NCI-H1436 treated with DMSO at 0.1 percent for 48 hours (cell line): ENCODE data around the gene KDELR1.
A peak's percentile ranks its signal among the peaks of the same experiment; 100 is the strongest.

Experiments
- DNase-seq: peaks from one replicate; lab custom pipeline; 2025; lab: John Stamatoyannopoulos, UW

Gene KDELR1

GRCh38 chr19:48371367-48371766 lies 20.0 kb downstream of the KDELR1 start:
- no peak for DNase-seq

DNA sequence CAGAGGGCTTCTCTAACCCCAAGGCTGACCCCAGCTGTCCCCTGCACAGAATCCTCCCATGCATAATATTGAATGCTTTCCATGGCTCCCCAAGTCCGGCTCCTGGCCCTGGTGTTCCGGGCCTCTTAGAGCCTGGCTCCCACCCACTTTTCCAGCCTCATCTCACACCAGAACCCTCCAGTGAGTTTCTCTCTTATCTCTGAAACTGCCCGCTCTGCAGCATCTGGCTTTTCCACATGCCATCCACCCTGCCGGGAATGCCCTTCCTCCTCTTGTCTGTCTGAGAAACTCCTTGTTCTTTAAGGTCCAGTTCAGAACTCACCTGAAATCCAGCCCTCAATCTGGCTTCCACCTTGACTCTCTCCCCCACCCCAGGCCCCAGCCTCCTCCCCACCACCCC lies 20.4 kb downstream of the KDELR1 start:
- DNase-seq = no peak

- DNase-seq = no peak
Observed at GRCh38 chr19:48368936-48369335, 22.4 kb downstream of the KDELR1 start.

DNA sequence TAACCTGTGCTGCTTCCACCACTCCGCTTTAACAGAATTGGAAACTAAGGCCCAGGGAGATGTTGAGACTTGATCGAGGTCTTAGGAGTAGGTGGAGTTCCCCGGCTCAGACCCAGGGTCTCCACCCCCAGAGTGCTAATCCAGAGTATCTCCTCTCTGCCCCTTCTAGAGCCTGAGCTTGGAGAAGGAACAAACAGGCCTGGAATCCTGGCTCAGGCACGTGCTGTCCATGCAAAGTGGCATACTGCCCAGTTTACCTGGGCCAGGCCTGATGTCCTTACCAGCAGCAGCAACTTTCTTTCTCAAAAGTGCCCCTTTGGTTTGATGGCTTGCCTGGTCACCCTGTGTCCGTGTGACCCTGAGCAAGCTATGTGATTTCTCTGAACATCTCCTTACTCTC lies 23.5 kb downstream of the KDELR1 start:
- DNase-seq = no peak

GRCh38 chr19:48365602-48366001 lies 25.7 kb downstream of the KDELR1 start:
- DNase-seq = no peak

- no peak for DNase-seq
Observed at GRCh38 chr19:48364598-48365348, 26.6 kb downstream of the KDELR1 start.

DNA sequence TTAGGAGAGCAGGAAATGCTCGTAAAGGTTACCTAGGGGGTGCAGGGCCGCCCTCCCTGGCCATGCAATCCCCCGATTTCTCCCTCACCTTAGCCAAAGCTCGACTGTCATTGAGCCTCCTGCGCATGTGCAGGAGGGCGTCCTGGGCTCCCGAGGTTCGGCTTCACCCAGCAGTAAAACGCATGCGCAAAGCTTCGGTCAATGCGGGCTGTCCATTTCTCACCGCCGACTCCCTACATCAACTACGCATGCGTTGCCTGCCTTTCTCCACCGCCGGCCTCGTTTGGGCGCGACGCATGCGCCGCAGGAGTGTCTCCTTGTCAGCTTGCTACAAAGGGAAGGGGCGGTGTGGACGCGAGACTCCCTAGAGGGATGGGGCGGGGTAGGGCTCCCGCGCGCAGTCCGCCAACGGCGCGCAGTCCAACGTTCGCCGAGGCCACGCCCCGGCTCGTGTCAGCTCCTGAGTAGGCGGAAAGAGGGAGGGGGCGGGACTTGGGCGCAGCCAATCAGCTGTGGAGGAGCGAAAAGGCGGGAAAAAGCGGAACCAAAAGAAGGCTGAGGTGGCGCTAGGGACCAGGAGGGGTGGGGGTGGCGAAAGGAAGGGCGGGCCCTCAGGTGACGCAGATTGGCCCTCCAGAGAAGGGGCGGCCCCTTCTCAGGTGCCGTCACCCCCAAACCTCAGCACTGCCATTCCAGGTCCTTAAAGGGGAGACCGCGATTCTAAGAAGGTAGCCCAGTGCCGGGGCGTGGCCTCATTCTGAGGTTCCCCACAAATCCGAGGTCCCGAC lies 27.3 kb downstream of the KDELR1 start, which contains the start of the genes SYNGR4 and TMEM143:
SYNGR4 (plus strand) TSS at position 558 of the 788 bp plus-strand sequence. CDS start 1,476 bp downstream, outside the sequence.
TMEM143 (minus strand) TSS at position 131 of the 788 bp plus-strand sequence; CDS start at position 111, 20 bp downstream.
- peak; percentile 100 for DNase-seq

- no peak for DNase-seq
Observed at GRCh38 chr19:48363500-48363809, 27.9 kb downstream of the KDELR1 start.

DNA sequence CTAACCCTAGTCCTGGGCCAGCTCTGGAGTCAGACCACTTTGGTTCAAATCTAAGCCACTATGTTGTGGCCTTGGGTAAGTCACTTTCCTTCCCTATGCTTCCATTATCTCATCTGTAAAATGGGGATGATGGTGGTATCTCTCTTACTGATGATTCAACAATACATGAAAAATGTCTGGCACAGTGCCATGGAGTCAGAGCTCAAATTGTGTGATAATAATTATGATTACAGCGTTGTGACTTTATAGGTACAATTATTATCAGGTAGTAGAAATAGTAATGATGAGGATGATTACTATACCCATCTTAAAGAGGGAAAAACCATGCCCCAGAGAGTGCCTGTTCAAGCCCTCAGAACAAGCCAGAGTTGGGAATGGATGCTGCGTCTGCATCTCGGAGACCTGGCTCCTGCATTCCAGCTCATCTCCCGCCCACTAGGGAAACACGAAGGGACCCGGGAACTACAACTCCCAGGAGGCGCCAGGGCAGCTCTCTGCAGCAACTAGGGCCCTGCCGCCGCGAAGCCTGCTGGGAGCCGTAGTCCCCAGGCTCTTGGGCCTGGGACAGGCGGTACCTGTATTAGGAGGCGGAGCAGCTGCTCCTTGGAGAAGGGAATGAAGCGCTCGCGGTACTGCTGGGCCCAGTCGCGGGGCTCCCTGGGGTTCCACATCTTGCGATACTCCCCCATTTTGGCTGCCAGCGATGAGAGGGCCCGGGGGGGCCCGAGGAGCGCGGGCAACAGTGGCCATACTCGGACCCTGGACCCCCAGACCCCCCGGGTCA lies 28.4 kb downstream of the KDELR1 start:
- DNase-seq = peak; percentile 93

DNA sequence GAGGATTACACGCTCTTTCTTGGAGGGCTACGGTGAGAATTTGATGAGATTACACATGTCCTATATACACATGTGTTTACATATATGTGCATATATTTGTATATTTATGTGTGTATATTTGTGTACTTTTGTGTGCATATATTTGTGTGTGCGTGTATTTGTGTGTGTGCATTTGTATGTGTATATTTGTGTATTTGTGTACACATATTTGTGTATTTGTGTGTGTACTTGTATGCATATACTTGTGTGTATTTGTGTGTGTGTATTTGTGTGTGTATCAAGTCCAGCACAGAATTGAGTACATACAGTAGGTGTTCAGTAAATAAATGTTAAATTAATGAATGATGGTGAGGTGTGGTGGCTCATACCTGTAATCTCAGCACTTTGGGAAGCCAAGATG lies 29.4 kb downstream of the KDELR1 start:
- no peak for DNase-seq

DNA sequence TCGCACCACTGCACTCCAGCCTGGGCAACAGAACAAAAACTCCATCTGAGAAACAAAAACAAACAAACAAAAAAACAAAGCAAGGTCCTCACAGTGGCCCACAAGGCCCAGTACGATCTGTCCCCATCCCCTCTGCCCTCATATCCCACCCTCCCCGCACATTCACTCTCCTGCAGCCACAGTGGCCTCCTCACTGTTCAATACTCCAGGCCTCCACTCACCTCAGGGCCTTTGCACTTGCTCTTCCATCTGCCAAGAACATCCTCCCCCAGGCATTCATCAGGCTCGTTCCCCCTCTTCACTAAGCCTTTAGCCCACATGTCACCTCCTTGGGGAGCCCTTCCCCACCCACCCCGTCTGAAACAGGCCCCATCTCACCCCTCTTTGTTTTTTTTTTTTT lies 32.2 kb downstream of the KDELR1 start:
- no peak for DNase-seq

- DNase-seq = no peak
Observed at GRCh38 chr19:48355365-48355954, 35.9 kb downstream of the KDELR1 start.

DNA sequence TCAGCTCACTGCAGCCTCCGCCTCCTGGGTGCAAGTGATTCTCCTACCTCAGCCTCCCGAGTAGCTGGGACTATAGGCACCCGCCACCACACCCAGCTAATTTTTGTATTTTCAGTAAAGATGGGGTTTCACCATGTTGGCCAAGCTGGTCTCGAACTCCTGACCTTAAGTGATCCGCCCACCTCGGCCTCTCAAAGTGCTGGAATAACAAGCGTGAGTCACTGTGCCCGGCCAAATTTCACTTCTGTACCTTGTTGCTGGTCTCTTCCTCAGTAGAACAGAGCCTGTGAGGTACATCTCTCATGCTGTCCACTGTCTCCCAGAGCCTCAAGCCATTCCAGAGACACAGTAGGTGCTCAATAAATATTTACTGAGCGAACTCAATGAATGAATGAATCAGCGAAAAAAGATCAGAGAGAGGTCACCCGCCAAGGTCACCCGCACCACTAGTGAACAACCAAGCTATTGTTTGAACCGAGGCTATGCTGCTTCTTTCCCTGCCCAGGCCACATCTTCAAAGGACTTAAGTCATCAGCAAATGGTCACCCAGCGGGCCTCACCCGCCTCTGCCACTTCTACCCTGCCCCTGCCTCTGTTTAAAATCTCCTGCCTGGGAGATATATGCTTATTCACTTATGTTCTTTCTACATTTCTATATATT lies 36.9 kb downstream of the KDELR1 start:
- DNase-seq = no peak

GRCh38 chr19:48353677-48354076 lies 37.7 kb downstream of the KDELR1 start:
- DNase-seq = no peak

DNA sequence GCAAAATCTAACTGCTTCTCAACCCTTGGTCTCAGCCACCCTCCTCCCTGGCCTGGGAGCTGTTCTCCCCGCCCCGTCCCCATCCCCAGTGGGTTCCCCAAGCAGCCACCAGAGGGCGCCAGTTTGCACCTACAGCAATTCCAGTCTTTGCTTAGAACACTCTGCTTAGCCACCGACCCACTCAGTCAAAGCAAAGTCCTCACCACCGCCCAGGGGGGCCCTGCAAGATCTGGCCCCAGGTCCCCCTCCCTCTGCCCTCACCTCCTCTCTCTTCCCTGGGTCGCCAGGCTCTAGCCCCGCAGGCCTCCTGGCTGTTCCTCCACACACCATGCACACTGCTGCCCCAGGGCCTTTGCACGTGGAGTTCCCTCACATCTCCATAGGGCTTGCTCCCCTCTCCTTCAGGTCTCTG lies 40.0 kb downstream of the KDELR1 start:
- no peak for DNase-seq

DNA sequence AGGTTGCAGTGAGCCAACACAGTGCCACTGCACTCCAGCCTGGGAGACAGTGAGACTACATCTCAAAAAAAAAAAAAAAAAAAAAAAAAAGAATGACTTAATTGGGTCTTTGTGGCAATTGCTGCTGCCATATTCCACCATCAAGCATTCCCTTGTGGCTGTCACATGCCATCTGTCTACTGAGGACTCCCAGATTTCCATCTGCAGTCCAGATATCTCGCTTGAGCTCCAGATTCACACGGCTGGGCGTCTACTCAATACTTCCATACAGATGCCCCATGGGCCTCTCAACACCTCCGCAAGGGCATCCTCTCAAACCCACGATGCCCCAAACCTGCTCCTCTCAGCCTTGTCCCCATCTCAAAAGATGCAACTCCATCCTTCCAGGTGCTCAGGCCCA lies 40.5 kb downstream of the KDELR1 start:
- DNase-seq = no peak

- DNase-seq = no peak
Observed at GRCh38 chr19:48348737-48349136, 42.6 kb downstream of the KDELR1 start.

- no peak for DNase-seq
Observed at GRCh38 chr19:48348045-48348444, 43.3 kb downstream of the KDELR1 start.

- no peak for DNase-seq
Observed at GRCh38 chr19:48346191-48346590, 45.2 kb downstream of the KDELR1 start.

- no peak for DNase-seq
Observed at GRCh38 chr19:48344892-48345291, 46.5 kb downstream of the KDELR1 start.

DNA sequence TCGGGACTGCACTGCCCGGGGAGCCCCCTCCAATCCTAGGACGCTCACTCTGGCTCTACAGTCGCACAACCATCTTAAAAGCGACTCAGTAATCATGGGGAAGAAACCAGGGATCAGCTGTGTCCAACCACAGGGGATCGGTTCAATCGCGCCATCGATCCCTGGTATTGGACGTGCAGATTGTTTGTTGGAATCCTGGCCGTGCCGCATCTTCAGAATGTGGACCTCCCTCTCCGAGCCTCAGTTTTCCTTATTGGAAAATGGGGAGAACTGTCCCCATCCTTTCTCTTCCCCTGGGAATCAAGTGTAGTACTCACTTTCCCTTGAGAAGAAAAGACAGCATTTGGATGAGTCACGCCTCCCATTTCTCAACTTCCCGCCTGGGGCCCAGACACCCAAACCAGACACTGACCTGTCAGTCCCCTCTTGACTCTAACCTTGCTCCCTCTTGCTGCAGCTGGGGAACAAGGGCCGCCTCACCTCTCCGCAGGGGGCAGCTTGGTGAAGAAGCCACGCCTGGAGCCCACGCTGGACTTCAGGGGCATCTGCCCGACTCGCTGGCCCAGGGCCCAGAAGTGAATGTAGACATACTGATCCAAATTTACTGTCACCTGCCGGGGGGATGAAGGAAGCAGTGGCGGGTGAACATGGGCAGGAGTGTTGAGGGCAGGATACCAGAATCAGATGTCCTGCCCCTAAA lies 48.4 kb downstream of the KDELR1 start:
- DNase-seq = no peak
